AG10803 (cell line): ENCODE data around the gene RNASE8.

Source experiments
- DNase-seq: peaks from one replicate; pipeline ENCODE4 v3.0.0; 2010; ENCODE audit warnings: low read depth
- H3K4me3 ChIP-seq: 2 replicates; pipeline ENCODE4 v1.5.1; 2011; ENCODE audit warnings: mild to moderate bottlenecking, low read length, control low read depth
- CTCF ChIP-seq: conservative IDR thresholded peaks from 2 replicates; pipeline ENCODE4 v1.5.1; 2011; ENCODE audit warnings: mild to moderate bottlenecking, low read length, control low read depth, inconsistent platforms

Gene RNASE8

DNA sequence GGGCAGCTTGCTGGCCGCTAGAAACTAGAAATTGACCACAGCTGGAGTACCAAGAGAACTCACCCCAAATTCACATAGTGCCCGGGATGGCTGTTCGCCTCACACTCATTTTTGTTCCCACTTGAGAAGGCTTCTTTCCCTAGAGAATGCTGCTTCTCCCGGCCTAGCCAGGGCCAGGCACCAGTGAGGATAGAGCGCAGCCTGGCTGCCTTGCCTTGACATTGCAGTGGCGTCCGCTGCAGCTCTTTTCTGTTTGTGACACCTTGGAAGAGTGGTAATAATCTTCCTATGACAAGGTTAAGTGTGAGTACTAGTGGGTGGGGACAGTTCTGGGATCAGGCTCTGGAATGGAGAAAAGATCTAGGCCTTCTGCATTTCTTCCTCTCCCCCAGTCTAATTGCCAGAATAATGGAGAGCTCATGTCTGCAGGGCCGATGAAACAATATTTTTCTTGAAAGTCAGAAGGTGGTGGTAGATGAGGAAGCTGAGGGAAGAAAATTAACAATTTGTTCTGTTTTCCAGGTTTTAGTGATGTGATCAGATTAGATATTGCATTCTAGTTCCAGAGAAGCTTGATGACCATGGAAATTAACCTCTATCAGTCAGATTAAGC, 46.9 kb downstream of the RNASE8 start:
- H3K4me3 ChIP-seq: peak overlapping the region; percentile 91
- peak; percentile 99 for TF ChIP-seq CTCF
- peak; percentile 74 for DNase-seq

GRCh38 chr14:21105095-21105494, 47.5 kb downstream of the RNASE8 start:
- H3K4me3 ChIP-seq: no peak overlapping the region
- no peak for TF ChIP-seq CTCF
- DNase-seq: no peak

DNA sequence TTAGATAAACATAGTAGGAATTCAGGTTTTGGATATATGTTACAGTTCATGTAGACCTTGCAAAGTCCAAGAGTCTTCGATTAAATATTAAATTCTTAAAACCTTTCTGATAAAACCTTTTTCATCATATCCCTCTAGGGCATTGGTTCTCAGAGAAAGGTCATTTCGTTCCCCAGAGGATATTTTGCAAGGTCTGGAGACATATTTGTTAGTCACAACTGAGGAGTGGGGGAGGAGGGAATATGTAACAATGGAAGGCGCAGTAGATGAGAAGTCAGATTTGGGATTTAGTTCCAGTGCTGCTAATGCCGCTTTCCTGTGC, 48.5 kb downstream of the RNASE8 start:
- TF ChIP-seq CTCF: no peak
- DNase-seq: peak; percentile 36
- H3K4me3 ChIP-seq: no peak overlapping the region

- DNase-seq: peak; percentile 67
- TF ChIP-seq CTCF: peak; percentile 97
- no peak overlapping the region for H3K4me3 ChIP-seq
Measured at GRCh38 chr14:21106498-21107282, 49.1 kb downstream of the RNASE8 start.

GRCh38 chr14:21107283-21107800, 49.7 kb downstream of the RNASE8 start:
- H3K4me3 ChIP-seq: no peak overlapping the region
- no peak for TF ChIP-seq CTCF
- no peak for DNase-seq
